Activated CD8-positive, alpha-beta T cell treated with anti-CD3 and anti-CD28 coated beads, Interleukin-2, amount 10 ng/mL, durations not matched to agents 7 days and 5 days (primary cell): Measurements from ENCODE around the gene B4GALNT2. TPM values are rescaled to one million over a fixed set of nuclear protein-coding genes. Genes with fewer than 3 reads are reported as not detected.

Experiments used
- ATAC-seq: fragments of 150-1000 bp; cut with Tn5 transposase; one replicate; pipeline ENCODE4 v1.10.0; 2021; ENCODE audit warnings: moderate library complexity
- CTCF ChIA-PET: fragments of 350-600 bp; sonication (Branson Sonifier 250); formaldehyde crosslinking; loops from one replicate; lab custom pipeline; 2021; ENCODE audit warnings: antibody characterized with exemption; lab: Charles Lee
- POLR2A ChIA-PET: fragments of 350-600 bp; sonication (Branson Sonifier 250); formaldehyde crosslinking; loops from one replicate; lab custom pipeline; 2021; ENCODE audit warnings: antibody characterized with exemption; lab: Charles Lee
- DNase-seq: peaks from one replicate; pipeline ENCODE4 v3.0.0-alpha.2; 2020
- H3K27ac Mint-ChIP-seq: one replicate; pipeline ENCODE4 v1.8.0; 2021; ENCODE audit warnings: mild to moderate bottlenecking, mixed read lengths
- H3K27me3 Mint-ChIP-seq: one replicate; pipeline ENCODE4 v1.8.0; 2021; ENCODE audit warnings: low read depth, mixed read lengths
- H3K36me3 Mint-ChIP-seq: one replicate; pipeline ENCODE4 v1.8.0; 2021; ENCODE audit warnings: low read depth, mixed read lengths
- H3K4me1 Mint-ChIP-seq: one replicate; pipeline ENCODE4 v1.8.0; 2021; ENCODE audit warnings: low read depth, mixed read lengths
- H3K4me3 Mint-ChIP-seq: one replicate; pipeline ENCODE4 v1.8.0; 2021; ENCODE audit warnings: mild to moderate bottlenecking, mixed read lengths
- H3K9me3 Mint-ChIP-seq: one replicate; pipeline ENCODE4 v1.8.0; 2022; ENCODE audit warnings: mixed read lengths; ENCODE audit not compliant: insufficient read depth
- total RNA-seq, 2 experiments: library from RNA; stranded (reverse); gene quantifications; one replicate each; pipeline ENCODE4 v1.2.3, GENCODE V29; 2021

The B4GALNT2 gene
- total RNA-seq, 2 experiments from 2014 or later: not detected

DNA sequence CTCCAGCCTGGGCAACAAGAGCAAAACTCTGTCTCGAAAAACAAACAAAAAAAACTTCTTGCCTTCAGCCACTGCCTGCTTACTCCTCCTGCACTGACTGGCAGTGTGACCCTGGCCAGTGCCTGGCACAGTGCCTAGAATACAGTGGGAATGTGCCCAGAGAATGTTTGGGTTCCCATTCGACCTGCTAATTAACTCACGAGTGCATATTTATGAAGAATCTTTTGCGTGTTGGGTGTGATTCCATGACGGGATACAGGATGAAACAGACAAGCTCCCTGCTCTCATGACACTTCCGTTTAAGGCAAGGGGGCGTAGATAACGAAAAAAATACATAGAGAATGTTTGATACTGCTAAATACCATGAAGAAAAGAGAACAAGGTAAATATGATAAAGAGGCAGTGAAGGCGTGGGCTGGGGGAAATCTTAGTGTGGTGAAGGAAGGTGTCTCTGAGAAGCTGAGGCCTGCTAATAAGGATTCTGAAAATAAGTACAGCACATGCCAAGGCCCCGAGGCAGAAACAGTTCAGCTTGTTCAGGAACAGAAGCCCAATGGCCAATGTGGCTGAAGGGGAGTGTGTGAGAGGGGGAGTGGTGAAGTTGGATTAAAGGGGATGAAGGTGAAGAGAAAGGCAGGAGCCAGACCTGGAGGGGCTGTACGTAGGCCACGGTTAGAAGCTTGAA, 82.2 kb downstream of the B4GALNT2 start:
- Mint-ChIP-seq H3K4me1 (peaks cover 74% of the 10 kb centered on the region), H3K4me3 (peak overlapping the region; percentile 96), H3K9me3 (no peaks in the 10 kb centered on the region), H3K27ac (peak overlapping the region; percentile 86), H3K27me3 (no peaks in the 10 kb centered on the region), H3K36me3 (peaks cover 78% of the 10 kb centered on the region)
- POLR2A ChIA-PET: interaction anchor here (0.6 to 1.7 kb wide), 4 partner anchors 9 to 24 kb away, joined by 3 to 8 read pairs (median 5); no protein-coding TSS in a partner anchor
- CTCF ChIA-PET: interaction anchor here (0.8 to 2.8 kb wide), 8 partner anchors 10 to 781 kb away, joined by 3 to 17 read pairs (median 3); no protein-coding TSS in a partner anchor
- ATAC-seq (no peak), DNase-seq (no peak)

DNA sequence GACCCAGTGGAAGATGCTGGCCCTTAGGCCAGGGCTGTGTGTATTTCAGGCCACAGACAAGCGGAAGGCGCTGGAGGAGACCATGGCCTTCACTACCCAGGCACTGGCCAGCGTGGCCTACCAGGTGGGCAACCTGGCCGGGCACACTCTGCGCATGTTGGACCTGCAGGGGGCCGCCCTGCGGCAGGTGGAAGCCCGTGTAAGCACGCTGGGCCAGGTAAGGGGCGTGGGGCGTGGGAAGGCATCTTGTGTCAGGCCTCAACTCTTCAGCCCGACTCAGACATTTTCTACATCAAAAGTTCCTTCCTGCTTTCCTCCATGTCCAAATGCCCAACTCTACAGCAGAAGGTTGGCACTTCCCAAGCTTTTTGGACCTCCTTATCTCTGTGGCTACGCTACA, 83.9 kb downstream of the B4GALNT2 start:
- DNase-seq: no peak
- Mint-ChIP-seq H3K9me3 (no peaks in the 10 kb centered on the region), H3K27ac (peak overlapping the region; percentile 85), H3K4me3 (peak overlapping the region; percentile 70), H3K36me3 (peaks cover 79% of the 10 kb centered on the region), H3K4me1 (peaks cover 77% of the 10 kb centered on the region), H3K27me3 (no peaks in the 10 kb centered on the region)
- ATAC-seq: no peak
- CTCF ChIA-PET: interaction anchor here (2.7 to 2.9 kb wide), 3 partner anchors 18 to 24 kb away, joined by 14 to 29 read pairs (median 17); no protein-coding TSS in a partner anchor
- POLR2A ChIA-PET: interaction anchor here (1.3 kb wide), 1 partner anchor 22 kb away, joined by 3 read pairs; no protein-coding TSS in a partner anchor

DNA sequence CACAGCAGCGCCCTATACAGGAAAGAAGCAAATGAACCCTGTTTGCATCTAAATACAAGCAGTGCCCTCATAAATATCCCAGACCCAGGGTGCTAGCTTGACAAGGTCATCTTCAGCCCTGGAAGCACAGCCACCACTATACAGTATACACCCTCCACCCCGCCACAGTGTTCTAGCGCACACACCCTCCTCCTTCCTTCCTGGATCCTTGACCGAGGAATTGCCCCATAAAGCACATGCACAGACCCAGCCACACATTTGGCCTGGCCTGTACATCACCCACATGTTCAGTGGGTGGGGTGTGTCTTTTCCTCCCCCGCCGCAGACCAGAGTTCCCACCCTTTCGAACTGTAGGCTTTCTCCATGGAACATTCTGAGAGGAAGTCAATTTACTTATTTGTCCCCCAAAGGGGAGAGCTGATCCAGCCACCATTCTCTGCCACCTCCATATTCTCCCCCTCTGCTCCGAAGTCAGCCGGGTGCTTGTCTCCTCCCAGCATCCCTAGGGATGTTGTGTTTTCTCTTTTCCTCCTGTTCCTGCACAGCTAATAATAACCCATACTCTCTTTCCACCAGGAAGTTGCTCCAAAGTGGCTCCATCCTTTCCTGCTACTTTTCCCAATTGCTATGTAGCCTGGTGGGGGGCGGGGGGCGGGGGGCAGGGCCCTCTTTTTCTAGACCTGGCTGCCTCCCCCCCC, 84.5 kb downstream of the B4GALNT2 start:
- Mint-ChIP-seq H3K4me3 (peak overlapping the region; percentile 70), H3K4me1 (peaks cover 82% of the 10 kb centered on the region), H3K9me3 (no peaks in the 10 kb centered on the region), H3K36me3 (peaks cover 83% of the 10 kb centered on the region), H3K27me3 (no peaks in the 10 kb centered on the region), H3K27ac (peak overlapping the region; percentile 98)
- POLR2A ChIA-PET: interaction anchor here (0.6 to 2.7 kb wide), 4 partner anchors 8 to 35 kb away, joined by 3 to 24 read pairs (median 11); partner anchors contain the start of genes ABI3 and GNGT2
- no peak for ATAC-seq
- no peak for DNase-seq
- CTCF ChIA-PET: interaction anchor here (2.1 to 2.9 kb wide), 5 partner anchors 8 to 37 kb away, joined by 11 to 29 read pairs (median 14); partner anchors contain the start of genes ABI3 and GNGT2

DNA sequence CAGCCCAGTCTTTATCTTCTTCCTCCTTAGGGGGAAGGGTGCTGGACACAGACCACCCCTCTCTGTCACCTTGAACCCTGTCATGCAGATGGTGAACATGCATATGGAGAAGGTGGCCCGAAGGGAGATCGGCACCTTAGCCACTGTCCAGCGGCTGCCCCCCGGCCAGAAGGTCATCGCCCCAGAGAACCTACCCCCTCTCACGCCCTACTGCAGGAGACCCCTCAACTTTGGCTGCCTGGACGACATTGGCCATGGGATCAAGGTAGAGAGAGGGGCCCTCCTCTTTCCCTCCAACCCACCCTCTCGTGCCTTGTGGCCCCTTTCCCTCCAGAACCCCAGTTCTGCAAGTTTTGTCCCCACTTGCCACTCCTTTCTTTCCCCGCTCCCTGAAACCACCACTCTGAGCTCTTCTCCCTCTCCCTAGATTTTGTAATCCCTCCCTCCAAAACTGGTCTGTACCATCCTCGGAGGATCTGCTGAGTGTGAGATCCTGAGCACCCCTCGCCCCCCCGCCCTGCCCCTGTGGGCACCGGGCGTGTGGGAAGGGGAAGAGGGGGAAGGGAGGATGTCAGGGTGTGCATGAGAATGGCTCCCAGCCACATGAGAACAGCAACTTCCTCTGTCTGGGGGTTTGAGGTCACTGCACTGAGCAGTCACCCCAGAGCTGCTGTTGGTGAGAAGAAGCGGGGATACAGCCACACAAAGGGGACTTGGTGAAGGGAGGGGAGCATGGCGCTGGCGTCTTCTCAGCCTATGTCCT, 85.3 kb downstream of the B4GALNT2 start:
- H3K27me3 Mint-ChIP-seq: no peaks in the 10 kb centered on the region
- ATAC-seq: peak; percentile 77
- DNase-seq: peak; percentile 90
- peaks cover 83% of the 10 kb centered on the region for H3K36me3 Mint-ChIP-seq
- H3K4me1 Mint-ChIP-seq: peaks cover 82% of the 10 kb centered on the region
- peak overlapping the region; percentile 98 for H3K27ac Mint-ChIP-seq
- ChIA-PET CTCF (interaction anchor here (1.4 to 2.9 kb wide), 6 partner anchors 8 to 124 kb away, joined by 3 to 29 read pairs (median 13); partner anchors contain the start of genes ABI3 and GNGT2), POLR2A (interaction anchor here (0.6 to 2.7 kb wide), 7 partner anchors 9 to 125 kb away, joined by 3 to 24 read pairs (median 5); partner anchors contain the start of genes ABI3 and GNGT2)
- H3K4me3 Mint-ChIP-seq: peak overlapping the region; percentile 77
- H3K9me3 Mint-ChIP-seq: no peaks in the 10 kb centered on the region

DNA sequence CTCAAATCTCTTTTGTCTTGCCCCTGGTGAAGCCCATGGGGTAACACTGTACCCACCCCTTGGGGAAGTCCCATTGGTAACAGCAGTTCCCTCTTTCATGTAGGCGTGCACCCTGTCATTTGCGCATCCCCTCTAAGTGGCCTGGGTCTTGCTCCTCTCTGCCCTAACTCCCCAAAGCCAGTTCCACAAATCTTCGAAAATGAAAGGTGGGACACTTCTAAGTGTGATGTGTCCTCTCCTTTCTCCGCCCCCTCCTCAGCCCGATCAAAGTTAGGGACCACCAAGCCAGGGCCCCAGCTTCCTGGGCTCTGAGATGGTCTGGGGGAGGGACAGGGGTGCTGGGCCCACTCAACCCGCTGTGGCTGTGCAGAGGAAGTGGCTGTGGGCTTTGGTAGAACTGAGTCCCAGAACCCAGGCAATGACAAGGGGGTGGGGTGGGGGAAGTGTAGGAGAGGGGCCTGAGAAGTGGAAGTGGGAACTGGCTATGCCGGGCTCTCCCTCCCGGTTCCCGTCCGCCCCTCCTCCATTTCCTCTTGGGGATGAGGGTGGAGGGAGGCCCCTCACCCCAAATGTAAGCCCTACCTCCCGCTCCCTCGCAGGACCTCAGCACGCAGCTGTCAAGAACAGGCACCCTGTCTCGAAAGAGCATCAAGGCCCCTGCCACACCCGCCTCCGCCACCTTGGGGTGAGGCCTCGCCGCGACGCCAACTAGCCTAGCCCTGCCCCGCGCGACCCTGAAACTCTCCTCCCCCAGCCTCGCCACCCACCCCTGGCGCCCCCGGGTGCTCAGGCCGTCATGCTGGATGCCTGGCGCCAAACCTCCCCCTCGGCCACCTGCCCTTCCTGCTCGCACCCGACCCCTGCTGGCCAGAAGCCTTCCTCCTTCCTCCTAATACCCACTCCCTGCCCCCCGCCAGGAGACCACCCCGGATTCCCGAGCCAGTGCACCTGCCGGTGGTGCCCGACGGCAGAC, 86.7 kb downstream of the B4GALNT2 start:
- Mint-ChIP-seq H3K36me3 (peaks cover 79% of the 10 kb centered on the region), H3K27me3 (no peaks in the 10 kb centered on the region), H3K4me3 (peak overlapping the region; percentile 77), H3K9me3 (no peaks in the 10 kb centered on the region), H3K27ac (peak overlapping the region; percentile 98), H3K4me1 (peaks cover 82% of the 10 kb centered on the region)
- ATAC-seq (peak; percentile 53), DNase-seq (peak; percentile 86)
- ChIA-PET POLR2A (interaction anchor here (0.7 to 2.7 kb wide), 7 partner anchors 9 to 275 kb away, joined by 4 to 24 read pairs (median 5); partner anchors contain the start of genes ABI3, GNGT2 and SNF8), CTCF (interaction anchor here (0.5 to 2.9 kb wide), 7 partner anchors 8 to 123 kb away, joined by 3 to 29 read pairs (median 12); partner anchors contain the start of genes ABI3 and GNGT2)

DNA sequence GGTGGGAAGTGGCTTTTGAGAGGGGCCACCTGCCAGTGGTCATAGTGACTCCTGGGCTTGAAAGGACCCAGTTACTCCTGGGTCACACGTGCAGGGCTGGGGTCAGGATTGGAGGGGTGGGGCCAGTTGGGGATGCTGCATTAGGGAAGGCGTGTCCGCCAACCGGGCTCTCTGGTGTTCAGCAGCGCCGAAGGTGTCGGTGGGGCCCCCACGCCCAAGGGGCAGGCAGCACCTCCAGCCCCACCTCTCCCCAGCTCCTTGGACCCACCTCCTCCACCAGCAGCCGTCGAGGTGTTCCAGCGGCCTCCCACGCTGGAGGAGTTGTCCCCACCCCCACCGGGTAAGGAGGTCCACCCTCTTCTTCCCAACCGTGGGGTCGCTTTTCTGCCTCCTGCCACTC, 87.4 kb downstream of the B4GALNT2 start:
- Mint-ChIP-seq H3K36me3 (peaks cover 78% of the 10 kb centered on the region), H3K4me1 (peaks cover 84% of the 10 kb centered on the region)

DNA sequence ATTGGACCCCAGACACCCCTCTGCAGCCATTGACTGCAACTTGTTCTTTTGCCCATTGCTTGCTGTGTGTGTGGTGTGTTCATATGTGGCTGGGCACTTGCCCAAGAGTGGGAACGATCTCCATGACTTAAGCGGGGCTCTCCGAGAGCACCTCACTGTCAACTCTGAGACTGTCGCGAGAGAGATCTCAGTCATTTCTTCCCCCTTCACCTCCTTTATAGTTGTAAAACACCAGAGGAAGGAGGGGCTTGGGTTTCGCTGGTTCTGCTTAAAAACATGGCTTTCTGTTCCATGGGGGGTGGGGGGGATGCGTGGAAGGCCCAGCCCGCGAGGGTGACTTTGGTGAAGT, 90.6 kb downstream of the B4GALNT2 start:
- Mint-ChIP-seq H3K4me1 (peaks cover 78% of the 10 kb centered on the region), H3K4me3 (peak overlapping the region; percentile 53), H3K27me3 (no peaks in the 10 kb centered on the region), H3K27ac (peak overlapping the region; percentile 83), H3K36me3 (peaks cover 73% of the 10 kb centered on the region), H3K9me3 (no peaks in the 10 kb centered on the region)
- ATAC-seq (no peak), DNase-seq (no peak)
- ChIA-PET CTCF (interaction anchor here (1.2 to 2.6 kb wide), 9 partner anchors 12 to 43 kb away, joined by 4 to 21 read pairs (median 6); partner anchors contain the start of genes ABI3 and GNGT2), POLR2A (interaction anchor here (1.2 to 6.0 kb wide), 4 partner anchors 10 to 165 kb away, joined by 3 to 39 read pairs (median 10); partner anchors contain the start of genes ABI3 and GNGT2)

More for the DNA sequence above, 87.4 kb downstream of the B4GALNT2 start:
- Mint-ChIP-seq H3K9me3 (no peaks in the 10 kb centered on the region), H3K27ac (peak overlapping the region; percentile 98), H3K27me3 (no peaks in the 10 kb centered on the region), H3K4me3 (peak overlapping the region; percentile 77)
- ChIA-PET POLR2A (no interaction called here), CTCF (interaction anchor here (2.5 kb wide), 1 partner anchor 7 kb away, joined by 14 read pairs; no protein-coding TSS in a partner anchor)
- no peak for DNase-seq
- ATAC-seq: no peak

DNA sequence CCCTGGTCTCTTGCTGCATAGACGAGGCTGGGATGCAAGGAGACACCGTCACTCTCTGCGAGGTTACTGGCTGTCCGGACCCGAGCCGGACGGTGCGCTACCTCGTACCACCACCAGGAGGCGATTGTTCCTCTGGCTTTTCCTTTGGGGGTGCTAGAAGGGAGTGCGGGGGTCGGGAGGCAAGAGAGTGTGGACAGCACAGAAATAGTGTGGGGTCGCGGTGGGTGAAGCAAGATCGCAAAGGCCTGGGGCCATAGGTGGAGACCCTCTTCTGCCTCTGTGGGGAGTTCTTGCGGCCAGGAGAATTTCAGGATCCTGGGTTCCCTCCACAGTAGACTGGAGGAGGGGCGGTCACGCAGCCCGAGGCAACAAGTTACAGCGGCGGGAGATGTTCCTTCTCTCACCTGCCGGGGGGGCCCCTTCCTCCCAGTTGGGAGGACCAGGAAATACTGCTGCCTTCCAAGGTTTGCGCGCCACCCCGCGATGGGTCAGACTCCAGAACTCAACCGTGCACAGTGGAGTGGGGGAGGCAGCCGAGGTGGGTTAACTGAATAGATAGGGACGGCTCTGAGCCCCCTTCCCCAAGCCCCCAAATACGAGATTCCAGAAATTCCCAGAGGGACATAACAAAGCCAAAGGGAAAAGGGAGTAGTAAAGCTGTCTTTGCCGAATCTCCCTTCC, 91.1 kb downstream of the B4GALNT2 start:
- Mint-ChIP-seq H3K9me3 (no peaks in the 10 kb centered on the region), H3K4me1 (peaks cover 73% of the 10 kb centered on the region), H3K36me3 (peaks cover 71% of the 10 kb centered on the region), H3K4me3 (peak overlapping the region; percentile 53), H3K27me3 (no peaks in the 10 kb centered on the region), H3K27ac (peak overlapping the region; percentile 83)
- no peak for ATAC-seq
- ChIA-PET CTCF (interaction anchor here (1.3 to 7.2 kb wide), 11 partner anchors 9 to 191 kb away, joined by 3 to 92 read pairs (median 12); partner anchors contain the start of genes ABI3 and GNGT2), POLR2A (interaction anchor here (0.7 to 6.0 kb wide), 5 partner anchors 9 to 31 kb away, joined by 3 to 39 read pairs (median 15); partner anchors contain the start of genes ABI3 and GNGT2)
- peak; percentile 78 for DNase-seq

DNA sequence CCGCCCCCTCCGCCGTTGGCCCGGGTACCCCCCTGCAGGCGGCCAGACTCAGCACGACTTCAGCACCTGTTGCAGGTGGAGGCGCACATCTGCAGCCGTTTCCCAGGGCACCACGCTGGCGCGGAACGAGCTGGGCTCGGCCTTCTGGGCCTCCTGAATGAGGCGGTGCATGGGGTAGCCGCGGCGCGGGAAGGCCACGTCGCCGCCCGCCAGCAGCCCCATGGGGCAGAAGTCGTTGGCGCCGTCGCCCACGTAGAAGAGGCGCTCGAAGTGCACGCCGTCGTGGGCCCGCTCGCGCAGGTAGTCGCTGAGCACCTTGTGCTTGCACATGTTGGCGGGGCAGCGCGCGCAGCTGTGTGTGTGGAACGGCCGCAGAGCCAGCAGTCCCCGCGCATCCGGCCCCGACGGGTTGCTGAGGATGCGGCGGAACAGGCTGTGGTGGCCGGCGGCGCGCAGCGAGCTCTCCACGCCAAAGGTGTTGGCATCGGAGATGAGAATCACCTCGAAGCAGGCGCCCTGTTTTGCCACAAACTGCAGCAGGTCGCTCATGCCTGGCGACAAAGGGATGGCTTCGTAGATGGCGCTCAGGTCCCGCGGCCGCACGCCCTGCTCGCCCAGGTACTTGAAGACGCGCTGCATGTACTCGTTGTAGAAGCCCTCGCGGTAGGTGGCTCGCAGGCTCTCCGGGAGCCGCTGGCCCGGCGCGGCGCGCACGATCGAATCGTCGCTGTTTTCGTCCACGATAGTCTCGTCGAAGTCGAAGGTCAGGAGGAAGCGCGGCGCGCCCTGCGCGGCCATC, 91.8 kb downstream of the B4GALNT2 start:
- peak; percentile 78 for DNase-seq
- Mint-ChIP-seq H3K27ac (peak overlapping the region; percentile 77), H3K9me3 (no peaks in the 10 kb centered on the region), H3K27me3 (peaks cover under 1% of the 10 kb centered on the region), H3K4me1 (peaks cover 70% of the 10 kb centered on the region), H3K36me3 (peaks cover 64% of the 10 kb centered on the region), H3K4me3 (peak overlapping the region; percentile 53)
- POLR2A ChIA-PET: interaction anchor here (0.7 to 6.0 kb wide), 6 partner anchors 10 to 43 kb away, joined by 3 to 39 read pairs (median 4); partner anchors contain the start of genes ABI3 and GNGT2
- CTCF ChIA-PET: interaction anchor here (0.9 to 7.2 kb wide), 11 partner anchors 10 to 192 kb away, joined by 3 to 92 read pairs (median 7); partner anchors contain the start of genes ABI3 and GNGT2
- peak; percentile 48 for ATAC-seq
